Endothelial cell of umbilical vein (primary cell): ENCODE results near the gene MT2A. TPM values are rescaled to one million over a fixed set of nuclear protein-coding genes. Genes with fewer than 3 reads are reported as not detected.

Experiments
- BruUV-seq: library from RNA; stranded (reverse); fragments of 400-500 nt; replicated peaks from 2 replicates; lab custom pipeline; 2021; lab: Mats Ljungman, UMichigan
- CTCF ChIA-PET: fragments of 300-600, 350-600 bp; sonication (Branson Sonifier 250); formaldehyde crosslinking; loops from one replicate; lab custom pipeline; 2021; ENCODE audit warnings: antibody characterized with exemption, inconsistent platforms; lab: Charles Lee
- POLR2A ChIA-PET: fragments of 300-600, 350-600 bp; sonication (Branson Sonifier 250); formaldehyde crosslinking; loops from one replicate; lab custom pipeline; 2021; ENCODE audit warnings: antibody characterized with exemption, inconsistent platforms; lab: Charles Lee
- DNase-seq: peaks from one replicate; pipeline ENCODE4 v3.0.0-alpha.2; 2011; ENCODE audit warnings: low read depth, low spot score
- FAIRE-seq: peaks from 2 replicates; lab custom pipeline; 2011; peaks lifted over from hg19 to GRCh38; lab: Jason Lieb, UNC
- H2AFZ ChIP-seq: 2 replicates; pipeline ENCODE4 v1.6.0; 2012; ENCODE audit warnings: low read depth, low read length, control low read depth, inconsistent platforms
- H3K27ac ChIP-seq: 2 replicates; pipeline ENCODE4 v1.5.1; 2011; ENCODE audit warnings: low read depth, mild to moderate bottlenecking, control low read depth, low read length, moderate library complexity; ENCODE audit not compliant: insufficient read depth
- H3K27me3 ChIP-seq, 2 experiments: 2 replicates each; pipeline versions ENCODE4 v1.6.0 to v1.6.1; 2011; ENCODE audit warnings: low read length in 2 of 2, mixed read lengths in 1 of 2; ENCODE audit not compliant: control insufficient read depth in 2 of 2, insufficient read depth in 2 of 2
- H3K36me3 ChIP-seq, 2 experiments: 2 replicates in 1 of 2; 3 replicates in 1 of 2; pipeline ENCODE4 v1.5.1; 2011; ENCODE audit warnings: low read length in 2 of 2, mild to moderate bottlenecking in 1 of 2, moderate library complexity in 1 of 2; ENCODE audit not compliant: control insufficient read depth in 2 of 2, insufficient read depth in 2 of 2; ENCODE audit errors: extremely low read depth in 1 of 2
- H3K4me1 ChIP-seq: 3 replicates; pipeline ENCODE4 v1.5.1; 2011; ENCODE audit warnings: mild to moderate bottlenecking, low read length; ENCODE audit not compliant: control insufficient read depth, insufficient read depth; ENCODE audit errors: extremely low read depth
- H3K4me2 ChIP-seq: 2 replicates; pipeline ENCODE4 v1.6.1; 2011; ENCODE audit warnings: low read length, control low read depth, mixed read lengths; ENCODE audit not compliant: insufficient read depth
- H3K4me3 ChIP-seq, 3 experiments: fragments of 200-600 bp in 1 of 3; sonication (generic), shearing (Covaris generic) in 1 of 3; replicated peaks in 1 of 3; 2 replicates each; pipeline ENCODE4 v1.5.1; 2011 to 2016; ENCODE audit warnings: control low read depth in 3 of 3, low read length in 3 of 3, mild to moderate bottlenecking in 2 of 3, inconsistent platforms in 1 of 3, low read depth in 1 of 3, moderate library complexity in 1 of 3; ENCODE audit not compliant: insufficient read depth in 1 of 3
- H3K79me2 ChIP-seq: 2 replicates; pipeline ENCODE4 v1.6.0; 2012; ENCODE audit warnings: low read length, inconsistent platforms; ENCODE audit not compliant: control insufficient read depth, insufficient read depth
- H3K9ac ChIP-seq: replicated peaks from 2 replicates; pipeline ENCODE3; 2011; ENCODE audit warnings: low read length, control low read depth; ENCODE audit not compliant: insufficient read depth; ENCODE audit errors: extremely low read depth
- H3K9me1 ChIP-seq: replicated peaks from 3 replicates; pipeline ENCODE4 v1.6.0; 2011; ENCODE audit warnings: mild to moderate bottlenecking, low read length; ENCODE audit not compliant: control insufficient read depth, insufficient read depth; ENCODE audit errors: extremely low read depth
- H3K9me3 ChIP-seq: replicated peaks from 2 replicates; pipeline ENCODE4 v1.5.1; 2012; ENCODE audit warnings: low read length, inconsistent platforms; ENCODE audit not compliant: control insufficient read depth, insufficient read depth
- H4K20me1 ChIP-seq: replicated peaks from 2 replicates; pipeline ENCODE3; 2011; ENCODE audit warnings: mild to moderate bottlenecking, low read length; ENCODE audit not compliant: control insufficient read depth, insufficient read depth; ENCODE audit errors: extremely low read depth
- EZH2 ChIP-seq: IDR thresholded peaks from 2 replicates; pipeline ENCODE4 v1.6.1; 2012; ENCODE audit warnings: borderline replicate concordance, low read depth, mild to moderate bottlenecking, moderate library complexity, low read length, inconsistent platforms; ENCODE audit not compliant: severe bottlenecking
- FOS ChIP-seq: IDR thresholded peaks from 2 replicates; pipeline ENCODE4 v1.6.1; 2011; ENCODE audit warnings: mild to moderate bottlenecking, low read length, moderate library complexity, borderline replicate concordance; ENCODE audit not compliant: insufficient read depth
- GATA2 ChIP-seq: IDR thresholded peaks from 2 replicates; pipeline ENCODE4 v1.7.0; 2011; ENCODE audit warnings: low read depth, mild to moderate bottlenecking, moderate library complexity, mixed read lengths, low read length; ENCODE audit not compliant: insufficient read length, insufficient read depth
- JUN ChIP-seq: IDR thresholded peaks from 2 replicates; pipeline ENCODE4 v1.6.1; 2011; ENCODE audit warnings: borderline replicate concordance, low read depth; ENCODE audit not compliant: insufficient read length, insufficient read depth
- MAX ChIP-seq: IDR thresholded peaks from 2 replicates; pipeline ENCODE4 v1.6.1; 2011; ENCODE audit not compliant: insufficient read depth, insufficient read length
- MYC ChIP-seq: IDR thresholded peaks from one replicate; pipeline ENCODE4 v1.6.1; 2011; ENCODE audit warnings: mild to moderate bottlenecking, low read depth, low read length
- POLR2A ChIP-seq: IDR thresholded peaks from 2 replicates; pipeline ENCODE4 v1.6.1; 2012; ENCODE audit warnings: low read depth, mild to moderate bottlenecking, control low read depth, low read length
- POLR2AphosphoS5 ChIP-seq: IDR thresholded peaks from 2 replicates; pipeline ENCODE4 v1.6.1; 2012; ENCODE audit warnings: low read depth, mild to moderate bottlenecking, control low read depth, low read length, moderate library complexity; ENCODE audit not compliant: insufficient read depth
- dilution Hi-C: fragments of 300-500 bp; cut with MboI; formaldehyde crosslinking; loops from one replicate; pipeline ENCODE4 v1.15.0; 2019; ENCODE audit warnings: low sequenced_read_pairs; ENCODE audit not compliant: extremely low pct_ligation_motif_present
- intact Hi-C: fragments of 100-400 bp; cut with micrococcal nuclease; formaldehyde crosslinking; loops from one replicate; pipeline ENCODE4 v1.10.0; 2022
- polyA plus RNA-seq, 4 experiments: library from polyadenylated mRNA; depleted of rRNA in 3 of 4; stranded (reverse) in 3 of 4; unstranded in 1 of 4; fragments of >200 nt; gene quantifications; 2 replicates each; pipeline versions ENCODE4 v1.2.1 to v1.2.3, GENCODE V29; 2011 to 2012; ENCODE audit warnings: missing spikeins in 1 of 4
- total RNA-seq: library from RNA; stranded (reverse); gene quantifications from 2 replicates; pipeline ENCODE4 v1.2.3, GENCODE V29; 2021
- TF ChIP-seq, protein P1 (sequence below), 2 donors: IDR thresholded peaks; 1 replicate in 1 of 2; 2 replicates in 1 of 2; pipeline ENCODE4 v1.5.1; 2011; ENCODE audit warnings: low read length in 2 of 2, mild to moderate bottlenecking in 2 of 2, moderate library complexity in 2 of 2, control low read depth in 1 of 2, inconsistent platforms in 1 of 2, low read depth in 1 of 2; ENCODE audit not compliant: insufficient read depth in 1 of 2; ENCODE audit errors: extremely low read depth in 1 of 2

MT2A gene
- total and polyA plus RNA-seq, 2 donors (not counting 3 experiments of a cell fraction or from before 2014, with no cell fraction given), result 276 to 1,337 TPM

- Histone ChIP-seq H2AFZ (no peak overlapping the region), H3K36me3 (no peaks in the 10 kb centered on the region), H3K9me3 (no peaks in the 10 kb centered on the region), H3K4me1 (peaks cover 14% of the 10 kb centered on the region), H3K9ac (no peak overlapping the region), H4K20me1 (no peaks in the 10 kb centered on the region), H3K9me1 (no peaks in the 10 kb centered on the region), H3K27me3 (peaks cover 2 to 3% of the 10 kb centered on the region in 2 experiments), H3K79me2 (no peaks in the 10 kb centered on the region), H3K4me3 (no peak overlapping the region), H3K4me2 (no peak overlapping the region), H3K27ac (no peak overlapping the region)
- FAIRE-seq (no peak), DNase-seq (no peak)
- intact Hi-C loops, result no loop called here
- BruUV-seq, result no TSS peak
- dilution Hi-C loops, result no loop called here
- no peak for TF ChIP-seq JUN
- TF ChIP-seq GATA2, result no peak
- TF ChIP-seq MYC, result no peak
- TF ChIP-seq MAX, result no peak
- TF ChIP-seq POLR2AphosphoS5, result no peak
- TF ChIP-seq FOS, result no peak
- TF ChIP-seq, protein P1, sequence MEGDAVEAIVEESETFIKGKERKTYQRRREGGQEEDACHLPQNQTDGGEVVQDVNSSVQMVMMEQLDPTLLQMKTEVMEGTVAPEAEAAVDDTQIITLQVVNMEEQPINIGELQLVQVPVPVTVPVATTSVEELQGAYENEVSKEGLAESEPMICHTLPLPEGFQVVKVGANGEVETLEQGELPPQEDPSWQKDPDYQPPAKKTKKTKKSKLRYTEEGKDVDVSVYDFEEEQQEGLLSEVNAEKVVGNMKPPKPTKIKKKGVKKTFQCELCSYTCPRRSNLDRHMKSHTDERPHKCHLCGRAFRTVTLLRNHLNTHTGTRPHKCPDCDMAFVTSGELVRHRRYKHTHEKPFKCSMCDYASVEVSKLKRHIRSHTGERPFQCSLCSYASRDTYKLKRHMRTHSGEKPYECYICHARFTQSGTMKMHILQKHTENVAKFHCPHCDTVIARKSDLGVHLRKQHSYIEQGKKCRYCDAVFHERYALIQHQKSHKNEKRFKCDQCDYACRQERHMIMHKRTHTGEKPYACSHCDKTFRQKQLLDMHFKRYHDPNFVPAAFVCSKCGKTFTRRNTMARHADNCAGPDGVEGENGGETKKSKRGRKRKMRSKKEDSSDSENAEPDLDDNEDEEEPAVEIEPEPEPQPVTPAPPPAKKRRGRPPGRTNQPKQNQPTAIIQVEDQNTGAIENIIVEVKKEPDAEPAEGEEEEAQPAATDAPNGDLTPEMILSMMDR (IDR thresholded peaks at IDR 0.05; ENCODE audit: extremely low read depth in 1 of 2, insufficient read depth in 1 of 2, low read depth in 1 of 2, low read length in 2 of 2), result no peak
- no peak for TF ChIP-seq EZH2
- TF ChIP-seq POLR2A, result no peak
- CTCF ChIA-PET, result interaction anchor here (0.8 to 7.8 kb wide), 23 partner anchors 8 to 186 kb away, joined by 3 to 113 read pairs (median 5); partner anchors contain the start of gene MT3
- POLR2A ChIA-PET, result no interaction called here
Measured at GRCh38 chr16:56601325-56601724, 7.1 kb upstream of the MT2A start.
